GM10248 (cell line): ENCODE results near the gene COL15A1.

Experiments
- CTCF ChIA-PET: fragments of 300-600 bp; sonication (Branson Sonifier 250); formaldehyde crosslinking; extraction: SDS; loops from one replicate; lab custom pipeline; 2021; ENCODE audit warnings: antibody characterized with exemption; lab: Yijun Ruan, JAX
- POLR2A ChIA-PET: fragments of 350-650 bp; sonication (Branson Sonifier 250); formaldehyde crosslinking; extraction: SDS; loops from one replicate; lab custom pipeline; 2020; ENCODE audit warnings: antibody characterized with exemption; lab: Yijun Ruan, JAX
- DNase-seq: peaks from one replicate; pipeline ENCODE4 v3.0.0; 2012; ENCODE audit errors: extremely low spot score
- CTCF ChIP-seq: IDR thresholded peaks from 2 replicates; pipeline ENCODE4 v1.5.1; 2012; ENCODE audit warnings: mild to moderate bottlenecking, low read depth; ENCODE audit errors: extremely low read depth, missing control alignments, control extremely low read depth

The COL15A1 gene

DNA sequence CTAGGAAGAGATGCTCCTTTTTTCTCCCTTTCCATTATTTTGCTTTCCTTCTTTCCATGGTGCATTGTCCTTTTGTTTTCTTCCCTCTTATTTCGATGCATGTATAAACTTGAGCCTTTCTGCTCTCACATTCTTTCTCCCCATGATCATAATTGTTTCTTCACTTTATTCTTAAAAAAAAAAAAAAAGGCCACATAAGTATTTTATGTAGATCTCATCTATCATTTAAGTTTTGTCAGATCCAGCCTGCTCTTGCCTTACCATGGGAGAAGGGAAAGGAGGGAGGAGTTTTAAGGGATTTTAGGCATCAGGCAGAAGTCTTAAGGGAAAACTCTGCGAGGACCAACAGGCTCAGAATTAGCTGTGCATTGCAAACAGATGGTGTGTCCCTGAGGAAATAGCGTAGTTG is 172.3 kb downstream of the COL15A1 start:
- CTCF ChIA-PET, result interaction anchor here (1.3 to 1.4 kb wide), 2 partner anchors 10 to 25 kb away, joined by 4 to 9 read pairs; partner anchors contain the start of gene TGFBR1
- no peak for DNase-seq
- TF ChIP-seq CTCF, result no peak
- POLR2A ChIA-PET, result no interaction called here

GRCh38 chr9:99118782-99119466 is 175.2 kb downstream of the COL15A1 start:
- ChIA-PET POLR2A (no interaction called here), CTCF (interaction anchor here (1.1 to 2.3 kb wide), 5 partner anchors 8 to 143 kb away, joined by 3 to 9 read pairs (median 4); no protein-coding TSS in a partner anchor)
- DNase-seq, result peak; percentile 33
- no peak for TF ChIP-seq CTCF

- ChIA-PET POLR2A (no interaction called here), CTCF (interaction anchor here (0.9 to 2.3 kb wide), 7 partner anchors 9 to 145 kb away, joined by 3 to 9 read pairs (median 4); no protein-coding TSS in a partner anchor)
- DNase-seq, result no peak
- no peak for TF ChIP-seq CTCF
Measured at GRCh38 chr9:99119976-99120655, 176.4 kb downstream of the COL15A1 start.
